Measurements from ENCODE around the gene SFXN2.
"Not testable (repeated sequence)": the region's sequence is repeated elsewhere in the genome, so short reads cannot be mapped to it uniquely, and the experiment has no call there.

Gene SFXN2, protein sequence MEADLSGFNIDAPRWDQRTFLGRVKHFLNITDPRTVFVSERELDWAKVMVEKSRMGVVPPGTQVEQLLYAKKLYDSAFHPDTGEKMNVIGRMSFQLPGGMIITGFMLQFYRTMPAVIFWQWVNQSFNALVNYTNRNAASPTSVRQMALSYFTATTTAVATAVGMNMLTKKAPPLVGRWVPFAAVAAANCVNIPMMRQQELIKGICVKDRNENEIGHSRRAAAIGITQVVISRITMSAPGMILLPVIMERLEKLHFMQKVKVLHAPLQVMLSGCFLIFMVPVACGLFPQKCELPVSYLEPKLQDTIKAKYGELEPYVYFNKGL

DNA sequence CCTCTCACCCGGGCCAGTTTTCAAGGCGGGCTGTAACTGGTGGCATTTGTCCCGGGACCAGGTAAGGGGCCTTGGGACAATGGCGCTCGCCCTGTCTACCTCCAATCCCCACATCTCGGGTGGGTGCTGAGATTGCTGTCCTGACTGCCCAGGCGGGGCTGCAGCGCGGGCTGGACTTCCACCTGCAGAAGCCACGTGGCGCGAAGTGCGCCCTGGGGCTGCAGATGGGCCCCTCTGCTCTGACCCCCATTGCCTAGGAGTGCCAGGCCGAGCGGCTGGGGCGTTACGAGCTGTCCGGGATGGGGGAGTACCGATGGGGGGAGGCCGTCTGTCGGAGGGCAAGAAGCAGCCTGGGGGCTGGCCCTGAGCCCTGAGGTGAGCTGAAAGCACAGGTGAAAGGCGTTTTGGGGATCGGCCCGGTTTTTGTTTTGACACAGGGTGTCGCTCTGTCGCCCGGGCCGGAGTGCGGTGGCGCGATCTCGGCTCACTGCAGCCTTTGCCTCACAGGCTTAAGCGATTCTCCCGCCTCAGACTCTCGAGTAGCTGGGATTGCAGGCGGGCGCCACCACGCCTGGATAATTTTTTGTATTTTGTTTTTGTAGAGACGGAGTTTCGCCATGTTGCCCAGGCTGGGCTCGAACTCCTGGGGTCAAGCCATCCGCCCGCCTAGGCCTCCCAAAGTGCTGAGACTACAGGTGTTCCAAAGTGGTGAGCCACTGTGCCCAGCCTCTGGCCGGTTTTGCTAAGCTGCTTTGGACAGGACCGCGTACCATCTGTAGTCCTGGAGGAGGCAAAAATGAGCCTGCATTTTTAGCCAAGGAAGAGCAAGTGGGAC is at the start of gene SFXN2:
SFXN2 (plus strand) TSS at position 16 of the 835 bp plus-strand sequence. CDS start 12,001 bp downstream, outside the sequence.
- DNase-seq, result peak; percentile 34

DNA sequence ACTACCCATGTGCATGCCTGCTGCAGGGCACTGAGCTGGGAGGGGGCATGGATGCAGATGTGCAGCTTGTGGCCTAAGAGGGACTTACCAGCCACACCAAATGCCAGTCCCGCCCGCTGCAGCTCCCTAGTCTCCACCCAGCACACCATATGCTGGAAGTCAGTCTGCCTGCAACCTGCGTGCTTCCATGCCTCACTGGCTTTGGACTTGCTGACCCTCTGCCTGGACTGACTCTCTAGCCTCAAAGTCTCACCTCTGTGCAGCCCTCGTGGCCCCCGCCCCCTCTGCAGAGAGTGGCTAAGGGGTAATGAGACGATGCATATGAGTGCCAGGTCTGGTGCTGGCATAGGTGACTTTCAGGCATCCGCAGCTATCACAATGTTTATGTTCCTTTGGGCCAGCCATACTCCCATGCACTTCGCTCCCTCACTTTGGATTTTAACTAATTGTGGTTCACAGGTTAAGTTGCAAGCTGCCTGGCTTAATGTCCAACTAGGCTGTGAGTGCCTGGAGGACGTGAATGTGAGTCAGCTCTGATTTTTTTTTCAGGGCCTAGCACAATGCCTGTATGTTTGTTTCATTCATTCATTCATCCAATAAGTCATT is 48.4 kb upstream of the SFXN2 start:
- no peak for DNase-seq

DNA sequence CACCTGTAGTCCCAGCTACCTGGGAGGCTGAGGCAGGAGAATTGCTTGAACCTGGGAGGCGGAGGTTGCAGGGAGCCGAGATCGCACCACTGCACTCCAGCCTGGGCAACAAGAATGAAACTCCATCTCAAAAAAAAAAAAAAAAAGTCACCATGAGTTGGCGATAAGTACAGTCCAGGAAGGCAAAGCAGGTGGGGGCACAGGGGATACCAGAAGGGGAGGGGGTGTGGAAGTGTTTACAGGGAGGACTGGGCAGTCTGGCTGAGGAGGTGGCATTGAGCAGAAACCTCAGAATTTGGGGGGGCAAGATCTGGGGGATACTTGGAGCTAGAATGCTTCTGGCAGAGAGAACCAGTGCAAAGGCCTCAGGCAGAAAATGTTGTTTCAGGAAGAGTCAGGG is 47.0 kb upstream of the SFXN2 start:
- not testable (repeated sequence) for DNase-seq

- no peak for DNase-seq
Measured at GRCh38 chr10:102668326-102669107, 45.9 kb upstream of the SFXN2 start.

GRCh38 chr10:102669206-102670064 is 45.0 kb upstream of the SFXN2 start:
- DNase-seq, result peak; percentile 68

DNA sequence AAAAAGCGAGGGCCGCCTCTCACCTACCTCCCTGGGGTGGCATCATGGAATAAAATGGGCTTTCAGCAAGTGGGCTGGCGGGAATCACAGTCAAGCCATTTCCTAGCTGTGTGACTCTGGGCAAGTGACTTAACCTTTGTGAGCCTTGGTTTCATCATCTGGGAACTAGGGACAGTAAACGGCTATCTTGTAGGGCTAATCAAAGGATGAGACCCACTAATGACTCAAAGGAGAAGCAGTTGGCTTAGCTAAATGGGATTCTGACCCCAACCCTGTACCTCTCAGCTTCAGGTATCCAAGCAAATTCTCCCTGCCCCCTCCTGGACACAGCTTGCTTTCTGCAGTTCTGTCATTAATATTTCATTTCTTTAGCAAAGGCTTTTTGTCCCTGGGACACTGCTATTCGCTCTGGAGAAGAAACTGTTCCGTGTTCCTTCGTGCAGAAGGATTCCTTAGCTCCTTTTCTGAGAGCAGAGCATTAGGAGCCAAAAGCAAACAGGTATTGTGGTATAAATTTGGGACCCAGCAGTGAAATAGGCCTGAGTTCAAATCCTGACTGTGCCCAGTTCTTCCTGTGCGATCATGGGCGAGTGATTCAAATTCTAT is 44.3 kb upstream of the SFXN2 start:
- no peak for DNase-seq

DNA sequence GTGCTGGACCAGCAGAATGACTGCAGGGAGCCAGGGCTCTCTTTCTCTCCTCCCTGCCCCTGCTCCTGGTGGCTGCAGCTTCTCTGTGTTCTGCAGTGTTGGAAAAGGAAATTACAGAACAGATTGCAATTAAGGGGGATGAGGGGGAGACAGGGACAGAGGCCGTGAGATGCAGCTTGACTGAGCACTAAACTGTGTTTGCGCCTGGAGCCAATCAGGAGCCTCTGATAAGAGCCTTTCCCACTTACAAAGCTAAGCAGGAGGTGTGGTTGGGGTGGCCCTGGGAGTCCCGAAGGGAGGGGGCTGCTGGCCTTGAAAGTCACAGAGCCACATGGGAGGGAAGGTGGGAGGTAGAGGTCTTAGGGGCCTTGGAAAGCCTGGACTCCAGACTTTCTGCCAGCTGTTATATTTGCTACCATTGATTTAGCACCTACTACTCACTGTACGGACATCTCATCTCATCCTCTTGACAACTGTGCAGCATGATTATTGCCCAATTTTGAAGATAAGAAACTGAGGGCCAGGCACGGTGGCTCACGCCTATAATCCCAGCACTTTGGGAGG is 43.5 kb upstream of the SFXN2 start:
- no peak for DNase-seq

GRCh38 chr10:102673236-102673818 is 41.1 kb upstream of the SFXN2 start:
- DNase-seq, result no peak

DNA sequence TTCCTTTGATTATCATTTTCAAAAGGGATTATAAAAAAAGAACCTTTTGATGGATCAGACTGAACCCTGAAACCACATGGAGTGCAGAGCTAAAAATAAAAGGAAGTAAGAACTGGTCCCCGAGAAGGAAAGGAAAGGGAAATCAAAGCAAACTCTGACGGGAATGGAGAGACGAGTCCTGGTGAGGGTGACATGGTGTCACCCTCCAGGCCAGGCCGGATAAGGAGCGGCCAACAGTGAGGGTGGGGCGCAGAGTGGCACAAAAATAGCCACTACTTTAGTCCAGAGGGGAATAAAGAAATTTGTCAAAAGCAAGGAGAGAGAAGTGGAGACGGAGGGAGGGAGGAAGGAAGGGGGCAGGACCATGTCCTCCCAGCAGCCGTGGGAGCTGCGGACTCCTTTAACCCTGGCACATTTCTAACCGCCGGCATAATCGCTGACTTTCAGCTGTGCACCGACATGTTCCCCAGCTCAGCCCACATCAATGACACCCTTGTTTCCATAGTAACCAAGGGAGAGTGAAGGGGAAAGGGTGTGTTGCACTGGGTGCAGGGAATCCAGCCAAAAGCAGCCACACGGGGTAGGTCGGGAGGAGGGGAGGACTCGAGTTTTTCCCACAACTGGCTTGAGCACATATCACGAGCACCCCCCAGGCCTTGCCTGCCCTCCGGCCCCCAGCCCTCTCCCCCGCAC is 40.5 kb upstream of the SFXN2 start:
- DNase-seq, result peak; percentile 72

DNA sequence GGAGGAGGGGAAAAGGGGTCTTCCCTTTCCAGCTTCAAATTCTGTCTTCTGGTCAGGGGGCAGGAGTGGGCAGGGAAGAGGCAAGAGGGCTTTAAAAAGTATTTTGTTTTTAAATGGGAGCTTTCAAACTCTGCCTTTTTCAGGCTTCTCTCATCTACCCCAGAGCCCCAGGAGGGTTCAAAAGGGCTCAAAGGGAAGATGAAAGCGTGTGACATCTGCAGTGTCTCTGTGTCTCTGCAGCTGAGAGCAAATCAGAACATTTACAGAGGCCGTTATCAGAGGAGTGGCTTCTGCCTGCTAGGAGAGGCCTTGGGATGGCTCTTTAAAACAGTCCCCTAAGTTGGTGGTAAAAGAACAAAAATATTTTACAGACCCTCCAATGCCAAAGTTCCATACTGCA is 39.9 kb upstream of the SFXN2 start:
- DNase-seq, result no peak

GRCh38 chr10:102675011-102675665 is 39.3 kb upstream of the SFXN2 start:
- no peak for DNase-seq

- DNase-seq, result peak; percentile 95
Measured at GRCh38 chr10:102675666-102676533, 38.5 kb upstream of the SFXN2 start.

DNA sequence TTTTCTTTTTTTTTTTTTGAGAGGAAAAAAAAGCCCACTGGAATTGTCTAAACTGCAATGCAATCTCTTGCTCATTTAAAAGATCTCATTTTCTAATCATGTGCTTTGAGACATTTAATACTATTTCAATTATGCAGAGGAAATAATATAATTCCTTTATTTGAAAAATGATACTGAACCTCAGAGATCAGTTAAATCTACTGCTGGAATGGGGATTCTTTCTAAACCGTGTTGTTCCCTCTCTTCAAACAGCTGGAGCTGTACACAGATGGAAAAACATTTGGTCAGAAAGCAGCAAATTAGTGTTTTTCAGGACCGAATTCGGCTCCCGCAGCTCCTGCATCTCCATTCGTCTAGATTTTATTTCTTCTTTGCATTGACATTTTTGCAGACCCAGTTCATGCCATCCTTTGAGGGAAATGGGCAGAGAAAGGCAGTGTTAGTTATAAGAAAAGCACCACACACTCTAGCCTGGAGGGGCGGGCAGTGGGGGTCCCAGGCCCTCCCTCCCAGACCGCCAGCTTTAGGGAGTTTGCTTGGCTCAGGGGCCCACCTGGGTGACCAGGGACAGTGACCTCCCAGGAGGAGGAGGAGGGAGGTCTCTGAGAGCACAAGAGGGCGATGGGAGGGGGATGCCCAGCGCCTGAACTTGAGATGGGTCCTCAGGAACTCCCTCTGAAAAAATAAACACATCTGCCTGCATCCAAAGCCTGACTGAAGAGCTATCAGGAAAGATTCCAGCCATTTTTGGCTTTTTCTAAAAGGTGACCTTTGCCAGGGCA is 37.7 kb upstream of the SFXN2 start:
- DNase-seq, result no peak

DNA sequence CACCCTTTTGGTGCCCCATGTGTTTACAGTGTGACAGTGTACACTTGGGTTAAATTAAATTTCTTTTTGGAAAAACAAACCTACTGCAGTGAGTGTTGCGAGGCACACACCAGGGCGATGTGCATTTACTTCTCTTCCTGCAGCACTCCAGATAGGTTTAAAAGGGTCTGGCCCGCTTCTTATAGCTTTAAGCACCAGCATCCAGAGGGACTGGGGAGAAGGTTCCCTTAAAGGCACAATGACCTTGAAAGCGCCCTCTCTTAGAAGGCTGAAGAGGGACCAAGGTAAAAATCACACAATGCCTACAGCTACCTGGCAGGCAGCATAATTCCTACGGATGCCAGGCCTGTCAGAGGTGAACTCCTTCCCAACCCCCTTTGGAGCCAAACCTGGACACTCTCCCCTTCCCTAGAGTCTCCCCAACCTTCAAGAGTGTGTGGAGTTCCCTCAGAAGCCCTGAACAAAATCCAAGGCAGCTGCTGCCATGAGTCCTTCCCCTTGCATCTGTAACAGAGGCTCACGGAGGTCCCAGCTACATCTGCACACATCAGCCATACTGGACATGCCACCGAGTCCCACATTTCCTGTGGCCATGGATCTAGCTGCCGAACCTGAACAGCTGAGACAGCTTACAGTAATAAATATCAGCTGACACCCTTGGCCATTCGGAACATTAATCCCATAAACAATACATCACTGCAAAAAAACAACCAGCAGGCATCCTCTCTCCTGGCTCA is 36.9 kb upstream of the SFXN2 start:
- DNase-seq, result no peak

- DNase-seq, result no peak
Measured at GRCh38 chr10:102678068-102678400, 36.4 kb upstream of the SFXN2 start.

DNA sequence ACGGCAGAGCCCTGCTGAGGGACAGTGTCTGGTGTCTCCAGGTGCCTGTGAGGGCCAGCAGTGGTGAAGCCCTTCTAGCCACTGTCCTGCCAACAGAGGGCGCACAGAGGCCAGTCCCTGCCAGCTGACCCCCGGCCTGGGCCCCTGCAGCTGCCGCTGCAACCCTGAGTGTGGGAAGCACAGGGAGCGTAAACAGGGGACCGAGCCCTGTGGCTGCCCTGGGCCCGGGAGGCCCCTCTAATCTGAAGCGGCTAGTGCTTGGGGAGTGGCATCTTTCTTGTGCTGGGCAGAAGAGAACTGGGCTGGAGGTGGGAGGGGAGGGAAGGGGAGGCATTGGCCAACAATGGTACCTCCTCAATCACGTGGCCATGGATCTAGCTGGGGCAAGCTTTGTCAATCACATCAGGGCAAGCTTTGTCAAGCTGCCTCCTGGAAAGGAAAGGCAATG is 35.6 kb upstream of the SFXN2 start:
- peak; percentile 64 for DNase-seq

- DNase-seq, result no peak
Measured at GRCh38 chr10:102679596-102679995, 34.8 kb upstream of the SFXN2 start.

All from EL (cell line).